K562 (cell line): ENCODE measurements around the gene GFOD1. TPM values are rescaled to one million over a fixed set of nuclear protein-coding genes. Genes with fewer than 3 reads are reported as not detected.

Experiments
- BRD9 ChIP-seq: fragments of 450-650 bp; IDR thresholded peaks from 2 replicates; pipeline ENCODE4 v1.6.1; 2018; ENCODE audit warnings: low read depth; ENCODE audit not compliant: partially characterized antibody
- DNMT1 ChIP-seq: fragments of 450-650 bp; IDR thresholded peaks from 2 replicates; pipeline ENCODE4 v1.6.1; 2016; ENCODE audit warnings: antibody characterized with exemption, mild to moderate bottlenecking
- FOSL1 ChIP-seq: fragments of 200-800 bp; sonication (Bioruptor generic); conservative IDR thresholded peaks from 2 replicates; pipeline ENCODE4 v1.6.1; 2016; ENCODE audit warnings: missing genetic modification characterization, missing compliant biosample characterization
- FOXA3 ChIP-seq, 2 experiments: fragments of 450-650 bp in 1 of 2; sonication (generic) in 1 of 2; formaldehyde crosslinking; IDR thresholded peaks in 1 of 2; conservative IDR thresholded peaks in 1 of 2; 2 replicates each; pipeline versions ENCODE4 v1.4.0 to v1.8.0; 2020 to 2022; ENCODE audit warnings: mild to moderate bottlenecking in 2 of 2, missing genetic modification reagents in 1 of 2
- FOXM1 ChIP-seq, 2 experiments: fragments of 450-650 bp in 1 of 2; sonication (generic) in 1 of 2; formaldehyde crosslinking in 1 of 2; IDR thresholded peaks; 2 replicates each; pipeline versions ENCODE4 v1.6.1 to v1.9.0; 2017 to 2022; ENCODE audit warnings: low read depth in 2 of 2, mild to moderate bottlenecking in 2 of 2, missing genetic modification reagents in 1 of 2, moderate library complexity in 1 of 2
- GATA2 ChIP-seq: sonication (generic); formaldehyde crosslinking; IDR thresholded peaks from 2 replicates; pipeline ENCODE4 v1.4.0; 2020; ENCODE audit warnings: mild to moderate bottlenecking, missing genetic modification reagents
- GATAD2A ChIP-seq: fragments of 450-650 bp; IDR thresholded peaks from 2 replicates; pipeline ENCODE4 v1.6.1; 2017
- HMG20A ChIP-seq: fragments of 450-650 bp; formaldehyde crosslinking; conservative IDR thresholded peaks from 2 replicates; pipeline ENCODE4 v1.4.0; 2020; ENCODE audit warnings: mild to moderate bottlenecking, mixed read lengths
- MAFG ChIP-seq: fragments of 450-650 bp; conservative IDR thresholded peaks from 2 replicates; pipeline ENCODE4 v1.6.1; 2016; ENCODE audit warnings: missing genetic modification characterization, missing compliant biosample characterization
- NUFIP1 ChIP-seq: fragments of 450-650 bp; IDR thresholded peaks from 2 replicates; pipeline ENCODE4 v1.6.1; 2018; ENCODE audit not compliant: partially characterized antibody
- PHB2 ChIP-seq: fragments of 450-650 bp; IDR thresholded peaks from 2 replicates; pipeline ENCODE4 v1.6.1; 2017; ENCODE audit warnings: low read depth
- PHF20 ChIP-seq: fragments of 450-650 bp; IDR thresholded peaks from 2 replicates; pipeline ENCODE4 v1.6.1; 2018; ENCODE audit not compliant: partially characterized antibody
- PRPF4 ChIP-seq: fragments of 200-400 bp; formaldehyde crosslinking; IDR thresholded peaks from one replicate; pipeline ENCODE4 v1.6.1; 2017; ENCODE audit warnings: low read length, low read depth, mild to moderate bottlenecking; ENCODE audit not compliant: insufficient read depth, poor library complexity, severe bottlenecking
- RBM34 ChIP-seq: fragments of 200-400 bp; formaldehyde crosslinking; IDR thresholded peaks from 2 replicates; pipeline ENCODE4 v1.6.1; 2018; ENCODE audit warnings: low read length, borderline replicate concordance; ENCODE audit not compliant: insufficient read depth
- SETDB1 ChIP-seq: IDR thresholded peaks from one replicate; pipeline ENCODE4 v1.6.1; 2012; ENCODE audit warnings: low read length, control low read depth, inconsistent platforms
- SP2 ChIP-seq: IDR thresholded peaks from 2 replicates; pipeline ENCODE4 v1.6.1; 2011; ENCODE audit warnings: mild to moderate bottlenecking, low read depth, low read length, moderate library complexity; ENCODE audit not compliant: poor library complexity, severe bottlenecking; ENCODE audit errors: extremely low read depth
- XRCC5 ChIP-seq: fragments of 200-400 bp; formaldehyde crosslinking; IDR thresholded peaks from 2 replicates; pipeline ENCODE4 v1.6.1; 2017; ENCODE audit warnings: low read depth, mild to moderate bottlenecking, low read length
- ZNF354B ChIP-seq: fragments of 250-450 bp; sonication (Bioruptor Pico); IDR thresholded peaks from 2 replicates; pipeline ENCODE4 v1.4.0; 2020
- ZNF551 ChIP-seq: fragments of 250-450 bp; sonication (Bioruptor Pico); IDR thresholded peaks from 2 replicates; pipeline ENCODE4 v1.5.0; 2021; ENCODE audit warnings: mild to moderate bottlenecking, moderate library complexity
- ZNF57 ChIP-seq: fragments of 450-650 bp; formaldehyde crosslinking; IDR thresholded peaks from 2 replicates; pipeline ENCODE4 v1.4.0; 2020; ENCODE audit warnings: mild to moderate bottlenecking, moderate library complexity
- ZNF583 ChIP-seq: fragments of 250-450 bp; sonication (Bioruptor Pico); IDR thresholded peaks from 2 replicates; pipeline ENCODE4 v1.4.0; 2020
- polyA plus RNA-seq, 8 experiments: library from polyadenylated mRNA; depleted of rRNA in 4 of 8; stranded (reverse) in 5 of 8; unstranded in 3 of 8; fragments of >200 nt; fragmentation: Nextera tagmentation in 2 of 8; fragmentation: Illumina TruSeq in 1 of 8; extraction: Ambion mirVana in 2 of 8; extraction: Trizol in 1 of 8; gene quantifications; 2 replicates each; pipeline versions ENCODE4 v1.2.1 to v1.2.3, GENCODE V29; 2011 to 2014; ENCODE audit warnings: inconsistent platforms in 1 of 8, missing spikeins in 1 of 8
- total RNA-seq, 7 experiments: library from RNA; depleted of rRNA in 6 of 7; stranded (reverse); fragments of >200 nt in 6 of 7; fragmentation: Illumina TruSeq in 2 of 7; extraction: Trizol in 2 of 7; gene quantifications; 2 replicates each; pipeline versions ENCODE4 v1.2.1 to v1.2.3, GENCODE V29; 2011 to 2021; ENCODE audit warnings: low replicate concordance in 1 of 7
- TF ChIP-seq, protein P1 (sequence below): fragments of 250-450 bp; sonication (Bioruptor Pico); IDR thresholded peaks from 2 replicates; pipeline ENCODE4 v1.8.0; 2021; ENCODE audit warnings: moderate library complexity, mild to moderate bottlenecking, inconsistent platforms
- TF ChIP-seq, protein P2 (sequence below): fragments of 450-650 bp; formaldehyde crosslinking; IDR thresholded peaks from 2 replicates; pipeline ENCODE4 v1.4.0; 2022; ENCODE audit warnings: missing genetic modification characterization
- TF ChIP-seq, protein P3 (sequence below): IDR thresholded peaks from 2 replicates; pipeline ENCODE4 v1.6.1; 2016; ENCODE audit warnings: missing genetic modification characterization, missing compliant biosample characterization

The GFOD1 gene
- total and polyA plus RNA-seq, 9 of the 15 experiments (the other 6 are each of a cell fraction or from before 2014, with no cell fraction given), result 3.8 to 12.0 (median 8.2) TPM

DNA sequence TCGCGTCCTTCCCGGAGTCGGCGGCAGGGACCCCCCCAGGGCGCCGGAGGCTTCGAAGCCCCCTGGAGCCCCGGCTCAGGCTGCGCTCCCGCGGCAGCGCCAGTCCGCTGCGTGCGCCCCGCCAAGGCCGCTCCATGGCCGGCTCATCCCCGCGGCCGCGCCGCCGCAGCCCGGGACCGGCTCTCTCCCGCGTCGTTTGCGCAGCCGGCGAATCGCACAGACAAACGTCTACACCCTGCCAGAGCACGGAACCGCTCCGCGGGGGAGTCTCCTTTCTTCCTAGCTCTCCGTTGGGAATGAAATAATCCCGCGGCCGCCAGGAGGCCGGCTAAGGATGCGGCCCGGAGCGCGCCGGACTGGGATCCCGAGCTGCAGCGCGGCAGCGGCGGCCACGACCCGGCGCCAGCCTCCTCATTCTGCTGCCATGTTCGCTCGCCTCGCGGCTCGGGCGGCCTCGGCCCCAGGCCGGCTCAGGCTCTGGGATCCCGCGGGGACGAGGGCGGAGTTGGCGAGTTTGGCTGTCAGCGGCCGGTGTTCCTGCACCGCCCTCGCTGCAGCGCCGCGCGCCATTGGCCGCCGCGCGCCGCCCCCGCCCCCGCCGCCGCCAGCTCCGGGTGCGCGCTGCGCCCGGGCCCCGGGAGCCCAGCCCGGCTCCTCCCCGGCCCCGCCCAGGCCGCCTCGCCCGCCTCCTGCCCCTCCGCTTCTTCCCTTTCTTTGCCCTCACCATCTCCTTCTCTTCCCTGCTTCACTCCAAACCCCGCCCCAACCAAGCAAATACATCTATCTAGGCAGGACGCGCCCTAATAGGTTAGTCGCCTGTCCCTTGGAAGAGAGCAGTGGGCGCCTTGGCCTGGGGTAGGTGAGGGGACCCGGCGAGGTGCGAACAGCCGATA, at the start of gene GFOD1 (continued):
- TF ChIP-seq HMG20A (CRISPR knock-in tag), result no peak
- TF ChIP-seq ZNF551 (CRISPR knock-in tag), result no peak
- no peak for TF ChIP-seq SETDB1
- TF ChIP-seq ZNF583 (CRISPR knock-in tag), result no peak
- TF ChIP-seq FOXA3 (CRISPR knock-in tag; conservative IDR thresholded peaks at IDR 0.05 in 1 of 2, IDR thresholded peaks at IDR 0.05 in 1 of 2), result no peak
- TF ChIP-seq, protein P1, sequence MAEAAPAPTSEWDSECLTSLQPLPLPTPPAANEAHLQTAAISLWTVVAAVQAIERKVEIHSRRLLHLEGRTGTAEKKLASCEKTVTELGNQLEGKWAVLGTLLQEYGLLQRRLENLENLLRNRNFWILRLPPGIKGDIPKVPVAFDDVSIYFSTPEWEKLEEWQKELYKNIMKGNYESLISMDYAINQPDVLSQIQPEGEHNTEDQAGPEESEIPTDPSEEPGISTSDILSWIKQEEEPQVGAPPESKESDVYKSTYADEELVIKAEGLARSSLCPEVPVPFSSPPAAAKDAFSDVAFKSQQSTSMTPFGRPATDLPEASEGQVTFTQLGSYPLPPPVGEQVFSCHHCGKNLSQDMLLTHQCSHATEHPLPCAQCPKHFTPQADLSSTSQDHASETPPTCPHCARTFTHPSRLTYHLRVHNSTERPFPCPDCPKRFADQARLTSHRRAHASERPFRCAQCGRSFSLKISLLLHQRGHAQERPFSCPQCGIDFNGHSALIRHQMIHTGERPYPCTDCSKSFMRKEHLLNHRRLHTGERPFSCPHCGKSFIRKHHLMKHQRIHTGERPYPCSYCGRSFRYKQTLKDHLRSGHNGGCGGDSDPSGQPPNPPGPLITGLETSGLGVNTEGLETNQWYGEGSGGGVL (CRISPR knock-in tag), result no peak
- TF ChIP-seq, protein P2, sequence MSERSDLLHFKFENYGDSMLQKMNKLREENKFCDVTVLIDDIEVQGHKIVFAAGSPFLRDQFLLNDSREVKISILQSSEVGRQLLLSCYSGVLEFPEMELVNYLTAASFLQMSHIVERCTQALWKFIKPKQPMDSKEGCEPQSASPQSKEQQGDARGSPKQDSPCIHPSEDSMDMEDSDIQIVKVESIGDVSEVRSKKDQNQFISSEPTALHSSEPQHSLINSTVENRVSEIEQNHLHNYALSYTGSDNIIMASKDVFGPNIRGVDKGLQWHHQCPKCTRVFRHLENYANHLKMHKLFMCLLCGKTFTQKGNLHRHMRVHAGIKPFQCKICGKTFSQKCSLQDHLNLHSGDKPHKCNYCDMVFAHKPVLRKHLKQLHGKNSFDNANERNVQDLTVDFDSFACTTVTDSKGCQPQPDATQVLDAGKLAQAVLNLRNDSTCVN (CRISPR knock-in tag), result no peak
- TF ChIP-seq FOSL1 (tag), result peak; percentile 43
- TF ChIP-seq GATAD2A, result no peak
- TF ChIP-seq ZNF57 (CRISPR knock-in tag), result no peak
- no peak for TF ChIP-seq PHF20
- TF ChIP-seq PHB2, result no peak
- TF ChIP-seq GATA2 (CRISPR knock-in tag), result no peak
- TF ChIP-seq, protein P3, sequence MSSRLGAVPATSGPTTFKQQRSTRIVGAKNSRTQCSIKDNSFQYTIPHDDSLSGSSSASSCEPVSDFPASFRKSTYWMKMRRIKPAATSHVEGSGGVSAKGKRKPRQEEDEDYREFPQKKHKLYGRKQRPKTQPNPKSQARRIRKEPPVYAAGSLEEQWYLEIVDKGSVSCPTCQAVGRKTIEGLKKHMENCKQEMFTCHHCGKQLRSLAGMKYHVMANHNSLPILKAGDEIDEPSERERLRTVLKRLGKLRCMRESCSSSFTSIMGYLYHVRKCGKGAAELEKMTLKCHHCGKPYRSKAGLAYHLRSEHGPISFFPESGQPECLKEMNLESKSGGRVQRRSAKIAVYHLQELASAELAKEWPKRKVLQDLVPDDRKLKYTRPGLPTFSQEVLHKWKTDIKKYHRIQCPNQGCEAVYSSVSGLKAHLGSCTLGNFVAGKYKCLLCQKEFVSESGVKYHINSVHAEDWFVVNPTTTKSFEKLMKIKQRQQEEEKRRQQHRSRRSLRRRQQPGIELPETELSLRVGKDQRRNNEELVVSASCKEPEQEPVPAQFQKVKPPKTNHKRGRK, result no peak
- no peak for TF ChIP-seq NUFIP1
- TF ChIP-seq FOXM1 (IDR thresholded peaks at IDR 0.05; ENCODE audit: low read depth), result no peak
- TF ChIP-seq FOXM1 (CRISPR knock-in tag; IDR thresholded peaks at IDR 0.05; ENCODE audit: low read depth), result no peak
- no peak for TF ChIP-seq DNMT1
- TF ChIP-seq MAFG (tag), result no peak
- no peak for TF ChIP-seq RBM34
- TF ChIP-seq ZNF354B (CRISPR knock-in tag), result no peak
- no peak for TF ChIP-seq SP2
- no peak for TF ChIP-seq BRD9
- TF ChIP-seq XRCC5, result no peak
- TF ChIP-seq PRPF4, result peak; percentile 42
